Measurements from ENCODE around the gene RIOK2. TPM values are rescaled to one million over a fixed set of nuclear protein-coding genes. Genes with fewer than 3 reads are reported as not detected.
A peak's percentile ranks its signal among the peaks of the same experiment; 100 is the strongest.

Gene RIOK2
- total RNA-seq, 1 donor from 2014 or later: 34.9 TPM

GRCh38 chr5:97149709-97150108, 33.3 kb downstream of the RIOK2 start:
- H3K9me3 Mint-ChIP-seq (ENCODE audit: unreplicated experiment): no peaks in the 10 kb centered on the region
- no peak for TF ChIP-seq CTCF (IDR thresholded peaks at IDR 0.05; ENCODE audit: partially characterized antibody, unreplicated experiment)
- no peak overlapping the region for H3K27ac Mint-ChIP-seq (ENCODE audit: unreplicated experiment)
- no peaks in the 10 kb centered on the region for H3K27me3 Mint-ChIP-seq (ENCODE audit: unreplicated experiment)
- no peaks in the 10 kb centered on the region for H3K36me3 Mint-ChIP-seq (ENCODE audit: unreplicated experiment)
- DNase-seq: no peak
- H3K4me1 Mint-ChIP-seq (ENCODE audit: low read depth, unreplicated experiment): no peaks in the 10 kb centered on the region
- no peak overlapping the region for H3K4me3 Mint-ChIP-seq (ENCODE audit: unreplicated experiment)

- DNase-seq: no peak
- Mint-ChIP-seq H3K4me1 (ENCODE audit: low read depth, unreplicated experiment) (no peaks in the 10 kb centered on the region), H3K9me3 (ENCODE audit: unreplicated experiment) (no peaks in the 10 kb centered on the region), H3K27me3 (ENCODE audit: unreplicated experiment) (no peaks in the 10 kb centered on the region), H3K27ac (ENCODE audit: unreplicated experiment) (no peak overlapping the region), H3K4me3 (ENCODE audit: unreplicated experiment) (no peak overlapping the region), H3K36me3 (ENCODE audit: unreplicated experiment) (no peaks in the 10 kb centered on the region)
- no peak for TF ChIP-seq CTCF (IDR thresholded peaks at IDR 0.05; ENCODE audit: partially characterized antibody, unreplicated experiment)
Observed at GRCh38 chr5:97148288-97148687, 34.8 kb downstream of the RIOK2 start.

GRCh38 chr5:97143704-97144103, 39.3 kb downstream of the RIOK2 start:
- no peak overlapping the region for H3K4me3 Mint-ChIP-seq (ENCODE audit: unreplicated experiment)
- no peak for TF ChIP-seq CTCF (IDR thresholded peaks at IDR 0.05; ENCODE audit: partially characterized antibody, unreplicated experiment)

GRCh38 chr5:97142521-97143254, 40.4 kb downstream of the RIOK2 start, which contains the start of gene LIX1:
LIX1 (minus strand) TSS chr5:97142611; CDS start chr5:97142576, 35 bp downstream.
- H3K9me3 Mint-ChIP-seq (ENCODE audit: unreplicated experiment): no peaks in the 10 kb centered on the region
- H3K4me1 Mint-ChIP-seq (ENCODE audit: low read depth, unreplicated experiment): peaks cover 4% of the 10 kb centered on the region
- H3K4me3 Mint-ChIP-seq (ENCODE audit: unreplicated experiment): no peak within 1 kb of the TSS
- peak; percentile 40 for TF ChIP-seq CTCF (IDR thresholded peaks at IDR 0.05; ENCODE audit: partially characterized antibody, unreplicated experiment)
- no peaks in the 10 kb centered on the region for H3K27me3 Mint-ChIP-seq (ENCODE audit: unreplicated experiment)
- no peak within 1 kb of the TSS for H3K27ac Mint-ChIP-seq (ENCODE audit: unreplicated experiment)
- peak; percentile 65 for DNase-seq
- H3K36me3 Mint-ChIP-seq (ENCODE audit: unreplicated experiment): no peaks in the 10 kb centered on the region

More at GRCh38 chr5:97143704-97144103, 39.3 kb downstream of the RIOK2 start:
- Mint-ChIP-seq H3K36me3 (ENCODE audit: unreplicated experiment) (no peaks in the 10 kb centered on the region), H3K27ac (ENCODE audit: unreplicated experiment) (no peak overlapping the region), H3K4me1 (ENCODE audit: low read depth, unreplicated experiment) (peaks cover 4% of the 10 kb centered on the region), H3K27me3 (ENCODE audit: unreplicated experiment) (no peaks in the 10 kb centered on the region), H3K9me3 (ENCODE audit: unreplicated experiment) (no peaks in the 10 kb centered on the region)
- DNase-seq: no peak

GRCh38 chr5:97141539-97141938, 41.5 kb downstream of the RIOK2 start:
- no peaks in the 10 kb centered on the region for H3K36me3 Mint-ChIP-seq (ENCODE audit: unreplicated experiment)
- TF ChIP-seq CTCF (IDR thresholded peaks at IDR 0.05; ENCODE audit: partially characterized antibody, unreplicated experiment): no peak
- H3K4me1 Mint-ChIP-seq (ENCODE audit: low read depth, unreplicated experiment): peaks cover 4% of the 10 kb centered on the region
- no peaks in the 10 kb centered on the region for H3K27me3 Mint-ChIP-seq (ENCODE audit: unreplicated experiment)
- DNase-seq: no peak
- H3K27ac Mint-ChIP-seq (ENCODE audit: unreplicated experiment): no peak overlapping the region
- H3K4me3 Mint-ChIP-seq (ENCODE audit: unreplicated experiment): no peak overlapping the region
- no peaks in the 10 kb centered on the region for H3K9me3 Mint-ChIP-seq (ENCODE audit: unreplicated experiment)

Measured in glutamatergic neuron (in vitro differentiated cells).